SU-DHL-6 (cell line): ENCODE measurements around the gene LRBA.

Experiments used
- H2AFZ ChIP-seq: fragments of 200-600 bp; sonication (generic); 2 replicates; pipeline ENCODE4 v1.6.1; 2014; ENCODE audit warnings: low read depth, mild to moderate bottlenecking, moderate library complexity, mixed read lengths, antibody characterized with exemption, low read length; ENCODE audit not compliant: severe bottlenecking
- H3F3A ChIP-seq: fragments of 200-600 bp; shearing (Covaris generic); 2 replicates; pipeline ENCODE4 v1.6.0; 2016; ENCODE audit warnings: antibody characterized with exemption, mild to moderate bottlenecking; ENCODE audit not compliant: insufficient read depth
- H3K27ac ChIP-seq: fragments of 200-600 bp; sonication (generic); 2 replicates; pipeline ENCODE4 v1.5.1; 2016; ENCODE audit warnings: low read depth, mild to moderate bottlenecking, low read length, moderate library complexity, mixed read lengths
- H3K27me3 ChIP-seq: fragments of 200-600 bp; sonication (generic), shearing (Covaris generic); 2 replicates; pipeline ENCODE4 v1.6.0; 2014; ENCODE audit warnings: mild to moderate bottlenecking, low read length
- H3K36me3 ChIP-seq: fragments of 200-600 bp; sonication (generic); 2 replicates; pipeline ENCODE4 v1.6.1; 2014; ENCODE audit warnings: mild to moderate bottlenecking, low read length, mixed read lengths
- H3K4me2 ChIP-seq: fragments of 300-600, 200-600 bp; shearing (Covaris generic), sonication (generic); 2 replicates; pipeline ENCODE4 v1.6.0; 2014; ENCODE audit warnings: low read length, low read depth, mild to moderate bottlenecking; ENCODE audit not compliant: poor library complexity, severe bottlenecking
- H3K4me3 ChIP-seq: fragments of 200-600 bp; sonication (generic); 2 replicates; pipeline ENCODE4 v1.5.1; 2014; ENCODE audit warnings: antibody characterized with exemption, low read length, mild to moderate bottlenecking, mixed read lengths; ENCODE audit not compliant: insufficient read depth, poor library complexity, severe bottlenecking
- H3K79me2 ChIP-seq: fragments of 200-600 bp; sonication (generic); 2 replicates; pipeline ENCODE4 v1.6.1; 2014; ENCODE audit warnings: mild to moderate bottlenecking, low read length, moderate library complexity; ENCODE audit not compliant: insufficient read depth
- H3K9ac ChIP-seq: fragments of 200-600 bp; sonication (generic); 2 replicates; pipeline ENCODE4 v1.7.0; 2014; ENCODE audit warnings: mild to moderate bottlenecking, low read length
- H3K9me2 ChIP-seq: fragments of 200-600 bp; sonication (generic); replicated peaks from 2 replicates; pipeline ENCODE4 v1.6.1; 2014; ENCODE audit warnings: low read length; ENCODE audit not compliant: insufficient read depth
- H3K9me3 ChIP-seq: fragments of 200-600 bp; sonication (generic); 2 replicates; pipeline ENCODE4 v1.6.1; 2014; ENCODE audit warnings: low read length, mixed read lengths; ENCODE audit not compliant: insufficient read depth
- H4K20me1 ChIP-seq: fragments of 200-600 bp; sonication (generic); 2 replicates; pipeline ENCODE4 v1.6.1; 2014; ENCODE audit warnings: low read depth, mild to moderate bottlenecking, antibody characterized with exemption, low read length, moderate library complexity, mixed read lengths
- CTCF ChIP-seq: fragments of 200-600 bp; sonication (generic); IDR thresholded peaks from one replicate; pipeline ENCODE4 v1.5.1; 2017; ENCODE audit warnings: antibody characterized with exemption, mild to moderate bottlenecking, low read length, moderate library complexity; ENCODE audit not compliant: insufficient read depth, poor library complexity, severe bottlenecking
- EZH2phosphoT487 ChIP-seq: fragments of 200-600 bp; sonication (generic), shearing (Covaris generic); conservative IDR thresholded peaks from 2 replicates; pipeline ENCODE4 v1.6.1; 2018; ENCODE audit warnings: mild to moderate bottlenecking, antibody characterized with exemption, low read length, moderate library complexity, mixed read lengths

LRBA gene

GRCh38 chr4:150974750-150975149, 40.3 kb downstream of the LRBA start:
- H3K9me2 ChIP-seq = no peaks in the 10 kb centered on the region
- no peaks in the 10 kb centered on the region for H3K9me3 ChIP-seq
- H3K27me3 ChIP-seq = no peaks in the 10 kb centered on the region
- H3K36me3 ChIP-seq = no peaks in the 10 kb centered on the region
- H3K4me2 ChIP-seq = no peak overlapping the region
- H3K9ac ChIP-seq = no peak overlapping the region
- H3F3A ChIP-seq = no peaks in the 10 kb centered on the region
- H4K20me1 ChIP-seq = peaks cover 39% of the 10 kb centered on the region
- TF ChIP-seq CTCF = no peak
- no peak for TF ChIP-seq EZH2phosphoT487
- H3K27ac ChIP-seq = no peak overlapping the region
- H3K4me3 ChIP-seq = no peak overlapping the region
- H2AFZ ChIP-seq = no peak overlapping the region
- peaks cover 89% of the 10 kb centered on the region for H3K79me2 ChIP-seq

GRCh38 chr4:150974252-150974640, 40.8 kb downstream of the LRBA start:
- Histone ChIP-seq H3K4me2 (no peak overlapping the region), H3K79me2 (peaks cover 89% of the 10 kb centered on the region)
- TF ChIP-seq CTCF = no peak
- TF ChIP-seq EZH2phosphoT487 = no peak

GRCh38 chr4:150973626-150974251, 41.3 kb downstream of the LRBA start:
- Histone ChIP-seq H3K9ac (no peak overlapping the region), H2AFZ (no peak overlapping the region), H3K4me2 (no peak overlapping the region), H3K36me3 (no peaks in the 10 kb centered on the region), H3K9me2 (no peaks in the 10 kb centered on the region), H3K27me3 (no peaks in the 10 kb centered on the region), H3K79me2 (peaks cover 89% of the 10 kb centered on the region), H3K27ac (no peak overlapping the region), H3K9me3 (no peaks in the 10 kb centered on the region), H4K20me1 (peaks cover 31% of the 10 kb centered on the region; the same call in 1 of the 2 replicates), H3F3A (no peaks in the 10 kb centered on the region), H3K4me3 (no peak overlapping the region)
- TF ChIP-seq CTCF (no peak), EZH2phosphoT487 (no peak)

More at GRCh38 chr4:150974252-150974640, 40.8 kb downstream of the LRBA start:
- Histone ChIP-seq H3K9ac (no peak overlapping the region), H4K20me1 (peaks cover 35% of the 10 kb centered on the region), H3K4me3 (no peak overlapping the region), H3K27me3 (no peaks in the 10 kb centered on the region), H3K36me3 (no peaks in the 10 kb centered on the region), H3K9me2 (no peaks in the 10 kb centered on the region), H3K9me3 (no peaks in the 10 kb centered on the region), H3F3A (no peaks in the 10 kb centered on the region), H2AFZ (no peak overlapping the region), H3K27ac (no peak overlapping the region)
